ENCODE results near the gene DTNB.

DNA sequence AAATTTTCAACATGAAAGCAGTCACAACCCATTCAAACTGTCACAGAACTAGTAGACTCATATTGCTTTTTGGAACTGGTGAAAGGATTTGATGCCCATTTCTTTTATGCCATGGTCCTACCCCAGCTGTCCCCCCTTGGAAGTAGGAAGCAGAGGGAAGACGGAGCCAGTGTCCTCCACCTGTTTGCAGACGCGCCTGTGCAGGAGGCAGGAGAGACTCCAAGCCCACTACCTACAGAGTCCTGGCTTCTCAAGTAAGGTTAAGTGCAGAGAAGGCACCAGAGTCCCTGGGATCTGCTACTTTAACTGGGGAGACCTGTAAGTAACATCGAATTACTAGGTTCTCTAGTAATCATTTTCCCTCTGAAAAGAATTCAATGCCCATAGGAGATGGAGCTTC is 299.0 kb downstream of the DTNB start:
- TF ChIP-seq EZH2 (IDR thresholded peaks at IDR 0.05; ENCODE audit: low read length, missing control alignments), result no peak
- no peak for TF ChIP-seq CTCF (conservative IDR thresholded peaks at IDR 0.05 in 1 of 2, IDR thresholded peaks at IDR 0.05 in 1 of 2; ENCODE audit: low read depth in 1 of 2, low read length in 2 of 2)

Data from fibroblast of lung (primary cell).